HG02943 (cell line): ENCODE measurements around the gene ZNF444.
A peak's percentile ranks its signal among the peaks of the same experiment; 100 is the strongest.
"Not testable (repeated sequence)": the region's sequence is repeated elsewhere in the genome, so short reads cannot be mapped to it uniquely, and the experiment has no call there.

Source experiments
- ATAC-seq: cut with Tn5 transposase; IDR thresholded peaks from one replicate; pipeline ENCODE4 v1.9.1; 2021; ENCODE audit warnings: mild to moderate bottlenecking, low read depth, moderate library complexity; ENCODE audit not compliant: unreplicated experiment

The ZNF444 gene

GRCh38 chr19:56140583-56141416, at the start of gene ZNF444:
ZNF444 (plus strand) TSS chr19:56141287; CDS start chr19:56146912, 5,625 bp downstream.
- peak; percentile 90 for ATAC-seq

- ATAC-seq = no peak
Observed at GRCh38 chr19:56091751-56092546, 49.1 kb upstream of the ZNF444 start.

DNA sequence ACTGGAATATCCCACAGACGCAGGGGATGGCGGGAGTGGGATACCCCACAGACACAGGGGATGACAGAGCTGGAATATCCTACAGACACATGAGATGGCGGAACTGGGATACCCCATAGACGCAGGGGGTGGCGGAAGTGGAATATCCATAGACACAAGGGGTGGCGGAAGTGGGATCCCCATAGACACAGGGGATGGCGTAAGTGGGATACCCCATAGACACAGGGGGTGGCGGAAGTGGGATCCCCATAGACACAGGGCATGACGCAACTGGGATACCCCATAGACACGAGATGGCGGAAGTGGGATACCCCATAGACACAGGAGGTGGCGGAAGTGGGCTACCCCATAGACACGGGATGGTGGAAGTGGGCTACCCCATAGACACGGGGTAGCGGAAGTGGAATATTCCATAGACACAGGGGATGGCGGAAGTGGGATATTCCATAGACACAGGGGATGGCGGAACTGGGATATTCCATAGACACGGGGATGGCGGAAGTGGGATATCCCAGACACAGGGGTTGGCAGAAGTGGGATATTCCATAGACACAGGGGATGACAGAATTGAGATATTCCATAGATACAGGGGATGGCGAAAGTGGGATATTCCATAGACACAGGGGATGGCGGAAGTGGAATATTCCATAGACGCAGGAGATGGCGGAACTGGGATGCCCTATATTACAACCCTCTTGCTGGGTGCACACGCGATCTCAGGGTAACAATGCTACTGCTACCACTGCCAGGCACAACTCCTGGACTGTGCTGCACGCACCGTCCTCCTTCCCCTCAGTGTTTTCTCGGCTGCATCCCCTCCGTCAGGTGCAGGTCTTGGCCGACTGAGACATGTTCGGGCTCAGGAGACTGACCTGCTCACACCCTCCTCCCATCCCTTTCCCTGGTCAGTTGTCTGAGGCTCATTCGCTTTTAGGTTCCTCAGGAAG, 48.1 kb upstream of the ZNF444 start:
- no peak for ATAC-seq

DNA sequence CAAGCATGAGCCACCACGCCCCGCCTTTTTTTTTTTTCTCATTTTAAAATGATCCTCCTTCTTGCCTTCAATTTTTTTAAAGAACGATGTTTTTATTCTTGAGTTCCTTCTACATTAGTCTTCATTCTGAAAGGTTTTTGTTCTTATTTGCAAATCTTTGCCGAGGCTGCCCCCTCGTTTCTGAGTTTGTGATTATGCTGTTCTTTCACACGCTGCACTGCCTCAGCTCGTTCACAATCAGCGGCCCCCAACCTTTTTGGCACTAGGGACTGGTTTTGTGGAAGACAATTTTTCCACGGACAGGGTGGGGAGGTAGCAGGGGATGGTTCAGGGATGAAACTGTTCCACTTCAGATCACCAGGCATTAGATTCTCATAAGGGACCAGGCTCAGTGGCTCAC, 46.6 kb upstream of the ZNF444 start:
- ATAC-seq = no peak

- no peak for ATAC-seq
Observed at GRCh38 chr19:56096665-56097064, 44.4 kb upstream of the ZNF444 start.

DNA sequence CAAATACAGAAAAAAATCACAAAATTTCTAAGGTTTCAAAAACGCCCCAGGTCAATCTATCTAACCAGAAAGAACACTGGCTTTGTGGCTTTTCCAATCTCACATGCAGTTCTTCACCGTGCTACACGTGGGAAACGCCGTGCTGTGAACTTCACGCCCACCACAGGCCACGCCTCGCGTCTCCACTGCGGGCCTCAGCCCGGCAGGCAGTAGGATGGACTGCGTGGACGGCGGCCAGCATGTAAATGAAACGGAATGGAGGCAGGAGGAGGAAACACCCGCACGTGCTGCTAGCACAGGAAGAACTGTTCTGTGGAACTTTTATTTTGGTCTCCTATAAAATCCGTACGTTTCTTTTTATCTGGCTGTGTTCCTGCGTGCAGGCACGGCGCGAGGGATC, 43.8 kb upstream of the ZNF444 start:
- no peak for ATAC-seq

- ATAC-seq = no peak
Observed at GRCh38 chr19:56097776-56098175, 43.3 kb upstream of the ZNF444 start.

DNA sequence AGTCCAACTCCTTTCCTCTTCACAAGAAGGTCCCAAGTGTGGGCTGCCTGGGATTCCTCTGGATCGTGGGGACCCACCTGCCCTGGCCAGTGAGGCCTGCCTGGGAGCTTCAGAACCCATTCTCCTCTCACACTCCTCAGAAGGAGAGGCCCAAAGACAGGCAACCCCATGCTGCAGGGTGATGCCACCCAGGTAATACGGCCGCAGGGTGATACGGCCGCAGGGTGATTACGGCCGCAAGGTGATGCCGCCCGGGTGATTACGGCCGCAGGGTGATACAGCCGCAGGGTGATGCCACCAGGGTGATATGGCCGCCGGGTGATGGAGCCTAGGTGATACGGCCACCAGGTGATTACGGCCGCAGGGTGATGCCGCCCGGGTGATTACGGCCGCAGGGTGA, 42.9 kb upstream of the ZNF444 start:
- not testable (repeated sequence) for ATAC-seq

DNA sequence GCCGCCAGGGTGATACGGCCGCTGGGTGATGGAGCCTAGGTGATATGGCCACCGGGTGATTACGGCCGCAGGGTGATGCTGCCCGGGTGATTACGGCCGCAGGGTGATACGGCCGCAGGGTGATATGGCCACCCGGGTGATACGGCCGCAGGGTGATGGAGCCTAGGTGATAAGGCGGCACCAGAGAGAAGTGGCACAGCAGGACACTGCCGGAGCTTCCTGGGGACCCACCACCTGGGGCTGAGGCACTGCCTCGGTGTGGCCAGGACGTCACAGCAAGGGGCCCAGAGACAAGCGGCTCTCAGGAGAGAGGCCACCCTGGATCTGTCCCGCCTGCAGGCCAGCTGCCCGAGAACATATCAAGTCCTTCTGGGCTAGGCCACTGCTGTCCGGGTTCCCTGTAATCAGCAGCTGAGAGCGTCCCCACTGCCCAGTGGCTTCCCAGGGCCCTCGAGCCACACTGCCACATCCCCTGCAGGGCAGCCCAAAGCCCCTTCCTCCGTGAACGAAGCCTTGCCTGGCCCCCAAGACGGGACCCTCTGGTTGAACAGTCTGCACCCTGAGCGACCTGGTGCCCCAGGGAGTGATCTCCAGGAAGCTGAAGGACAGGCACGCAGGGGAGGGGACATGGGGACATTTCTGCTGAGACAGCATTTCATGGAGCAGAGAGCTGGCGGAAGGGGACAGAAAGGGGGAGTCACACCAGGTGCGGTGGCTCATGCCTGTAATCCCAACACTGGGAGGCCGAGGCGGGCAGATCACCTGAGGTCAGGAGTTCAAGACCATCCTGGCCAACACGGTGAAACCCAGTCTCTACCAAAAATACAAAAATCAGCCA, 42.1 kb upstream of the ZNF444 start:
- ATAC-seq = no peak

GRCh38 chr19:56099638-56100539, 41.2 kb upstream of the ZNF444 start:
- ATAC-seq = no peak

- no peak for ATAC-seq
Observed at GRCh38 chr19:56101095-56101494, 40.0 kb upstream of the ZNF444 start.

DNA sequence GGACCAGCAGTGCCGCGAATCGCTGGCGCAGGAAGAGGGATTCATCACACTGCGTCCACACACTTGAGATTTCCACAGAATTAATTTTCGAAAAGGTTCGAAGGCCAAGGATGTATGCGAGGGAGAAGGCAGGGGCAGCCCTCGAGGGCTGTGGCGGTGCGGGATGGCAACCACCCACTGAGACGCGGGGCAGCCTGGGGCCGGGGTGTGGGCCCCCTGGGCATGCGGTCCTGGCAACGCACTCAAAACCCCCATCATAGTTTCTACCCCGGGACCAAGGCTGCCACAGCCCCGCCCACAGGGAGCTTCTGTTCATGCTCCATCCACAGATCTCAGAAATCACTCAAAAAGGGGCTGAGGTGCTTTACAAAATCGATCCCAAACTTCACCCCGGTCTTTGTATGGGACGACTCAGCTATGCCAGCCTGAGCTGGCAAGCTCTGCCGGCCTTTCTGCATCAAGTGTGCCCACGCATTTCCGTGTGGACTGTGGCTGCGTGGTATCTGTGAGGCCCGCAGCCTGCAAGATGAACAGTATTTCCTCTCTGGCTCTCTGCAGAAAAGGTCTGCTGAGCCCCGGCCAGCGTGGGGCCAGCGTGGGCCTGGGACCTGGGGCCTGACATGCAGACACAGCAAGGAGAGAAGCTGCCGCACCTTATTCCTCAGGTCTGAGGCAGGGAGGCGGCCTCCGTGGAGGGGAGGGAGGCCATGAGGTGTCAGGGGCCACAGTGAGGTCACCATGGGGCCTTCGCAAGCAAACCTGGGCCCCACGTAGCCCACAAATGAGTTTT, 39.1 kb upstream of the ZNF444 start:
- ATAC-seq = no peak

DNA sequence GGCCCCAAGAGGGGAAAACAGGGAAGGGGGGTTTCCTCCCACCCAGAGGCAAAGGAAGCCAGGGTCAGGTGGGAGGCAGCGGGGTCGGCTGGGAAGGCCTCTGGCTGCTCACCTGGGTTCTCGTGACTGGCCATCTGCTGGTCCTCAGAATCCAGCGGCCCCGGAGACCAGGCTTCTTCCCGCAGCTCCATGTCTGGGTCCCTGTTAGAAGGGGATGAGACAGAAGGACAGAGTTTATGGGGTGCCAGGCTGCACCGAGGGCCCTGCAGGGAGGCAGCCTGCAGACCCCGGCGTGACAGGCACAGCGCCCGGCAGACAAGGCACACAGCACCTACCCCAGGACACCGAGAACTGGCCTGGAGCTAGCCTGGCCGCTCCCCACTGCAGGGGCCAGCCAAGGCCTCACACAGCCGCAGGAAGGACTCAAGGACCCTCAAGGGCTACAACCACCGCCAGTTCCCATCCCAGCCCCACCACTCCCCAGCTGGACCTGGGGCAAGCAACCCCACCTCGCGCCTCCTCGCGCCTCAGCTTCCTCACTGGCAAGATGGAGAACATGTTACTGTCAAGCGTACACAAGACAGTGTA, 38.0 kb upstream of the ZNF444 start:
- no peak for ATAC-seq

GRCh38 chr19:56104423-56104822, 36.7 kb upstream of the ZNF444 start:
- no peak for ATAC-seq

DNA sequence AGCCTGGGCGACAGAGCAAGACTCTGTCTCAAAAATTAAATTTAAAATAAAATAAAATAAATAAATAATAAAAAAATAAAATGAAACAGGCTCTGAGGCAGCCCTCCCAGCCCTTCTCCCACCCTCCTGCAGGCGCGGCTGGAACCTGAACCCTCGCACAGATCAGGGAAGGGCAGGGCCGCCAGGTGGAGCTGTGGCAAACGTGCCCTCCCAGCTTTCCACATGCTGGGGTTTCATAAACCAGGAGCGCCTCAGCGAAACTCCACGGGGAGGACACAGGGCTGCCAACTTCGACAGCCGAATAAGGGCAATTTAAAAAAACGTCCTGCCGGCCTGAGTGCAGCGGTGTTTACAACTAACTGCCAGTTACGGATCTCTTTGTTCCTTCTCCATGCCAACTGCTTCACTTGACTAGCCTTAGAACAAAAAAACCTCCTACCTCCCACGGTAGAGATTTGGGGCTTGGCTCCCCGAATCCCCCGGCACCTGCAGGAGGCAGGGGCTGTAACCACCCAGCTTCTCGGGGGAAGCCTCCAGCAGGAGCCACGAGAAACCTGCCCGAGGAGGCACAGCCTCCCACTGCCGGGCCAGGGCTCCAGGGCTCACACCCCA, 35.9 kb upstream of the ZNF444 start:
- ATAC-seq = no peak

GRCh38 chr19:56105831-56106396, 35.2 kb upstream of the ZNF444 start:
- ATAC-seq = not testable (repeated sequence)

- ATAC-seq = no peak
Observed at GRCh38 chr19:56106397-56106849, 34.7 kb upstream of the ZNF444 start.
